ENCODE measurements around the gene ARHGEF4. TPM values are rescaled to one million over a fixed set of nuclear protein-coding genes. Genes with fewer than 3 reads are reported as not detected.

Gene ARHGEF4
- total and polyA plus RNA-seq, 10 of the 15 experiments (the other 5 are each of a cell fraction or from before 2014, with no cell fraction given), result 0.02 to 0.24 (median 0.16) TPM; not detected in 6

- no peak for TF ChIP-seq MTA3 (IDR thresholded peaks at IDR 0.05; ENCODE audit: borderline replicate concordance, low read length)
- TF ChIP-seq TCF3 (IDR thresholded peaks at IDR 0.05; ENCODE audit: borderline replicate concordance, insufficient read depth, low read depth, low read length), result no peak
- no peak for TF ChIP-seq NFYA (IDR thresholded peaks at IDR 0.05; ENCODE audit: borderline replicate concordance, low read depth, low read length)
- TF ChIP-seq SMARCA5 (IDR thresholded peaks at IDR 0.05), result no peak
- TF ChIP-seq MEF2A (IDR thresholded peaks at IDR 0.05; ENCODE audit: insufficient read depth, low read depth, low read length), result no peak
These were observed 47.3 kb downstream of the ARHGEF4 start (continued) for GRCh38 chr2:130884013-130884412.

- H3K36me3 ChIP-seq (ENCODE audit: control insufficient read depth in 2 of 2, insufficient read depth in 2 of 2, low read length in 1 of 2), result no peaks in the 10 kb centered on the region
- H3K27me3 ChIP-seq (replicated peaks in 1 of 2; ENCODE audit: control insufficient read depth in 2 of 2, insufficient read depth in 2 of 2, low read length in 1 of 2), result no peaks in the 10 kb centered on the region; a peak in 1 of 4 replicates
- BruUV-seq (replicated peaks), result no TSS peak
- no peak overlapping the region for H3K9ac ChIP-seq (ENCODE audit: control insufficient read depth, insufficient read depth, low read length)
- H3K4me1 ChIP-seq (ENCODE audit: control insufficient read depth, insufficient read depth, low read length), result no peaks in the 10 kb centered on the region
- no peak for FAIRE-seq
- ChIA-PET RAD21 (ENCODE audit: unreplicated experiment) (interaction anchor here (0.5 to 1.3 kb wide), 4 partner anchors 11 to 249 kb away, joined by 3 to 4 read pairs (median 4); no protein-coding TSS in a partner anchor), CTCF (interaction anchor here (1.4 to 3.0 kb wide), 2 partner anchors 10 to 87 kb away, joined by 4 to 22 read pairs; no protein-coding TSS in a partner anchor), POLR2A (no interaction called here), SMC1A (ENCODE audit: uncharacterized antibody, unreplicated experiment) (no interaction called here)
- 51% methylated on average over 7 of the region's 7 CpGs for WGBS (ENCODE audit: insufficient coverage, insufficient replicate concordance, low lambda C conversion rate, missing lambda C conversion rate)
- no peak for TF ChIP-seq CREB1 (IDR thresholded peaks at IDR 0.05; ENCODE audit: low read depth)
- TF ChIP-seq, protein P1, sequence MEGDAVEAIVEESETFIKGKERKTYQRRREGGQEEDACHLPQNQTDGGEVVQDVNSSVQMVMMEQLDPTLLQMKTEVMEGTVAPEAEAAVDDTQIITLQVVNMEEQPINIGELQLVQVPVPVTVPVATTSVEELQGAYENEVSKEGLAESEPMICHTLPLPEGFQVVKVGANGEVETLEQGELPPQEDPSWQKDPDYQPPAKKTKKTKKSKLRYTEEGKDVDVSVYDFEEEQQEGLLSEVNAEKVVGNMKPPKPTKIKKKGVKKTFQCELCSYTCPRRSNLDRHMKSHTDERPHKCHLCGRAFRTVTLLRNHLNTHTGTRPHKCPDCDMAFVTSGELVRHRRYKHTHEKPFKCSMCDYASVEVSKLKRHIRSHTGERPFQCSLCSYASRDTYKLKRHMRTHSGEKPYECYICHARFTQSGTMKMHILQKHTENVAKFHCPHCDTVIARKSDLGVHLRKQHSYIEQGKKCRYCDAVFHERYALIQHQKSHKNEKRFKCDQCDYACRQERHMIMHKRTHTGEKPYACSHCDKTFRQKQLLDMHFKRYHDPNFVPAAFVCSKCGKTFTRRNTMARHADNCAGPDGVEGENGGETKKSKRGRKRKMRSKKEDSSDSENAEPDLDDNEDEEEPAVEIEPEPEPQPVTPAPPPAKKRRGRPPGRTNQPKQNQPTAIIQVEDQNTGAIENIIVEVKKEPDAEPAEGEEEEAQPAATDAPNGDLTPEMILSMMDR (IDR thresholded peaks at IDR 0.05 in 2 of 3, conservative IDR thresholded peaks at IDR 0.05 in 1 of 3; ENCODE audit: control insufficient read depth in 2 of 3, extremely low read depth in 1 of 3, insufficient read depth in 1 of 3, low read depth in 3 of 3, low read length in 3 of 3), result 0 out of 6 replicates have a peak, but pooled peaks of 1 of the 3 experiments have one; percentile 1
- in situ Hi-C loops (cut with MboI), result no loop called here
- no peak overlapping the region for H3K27ac ChIP-seq (ENCODE audit: control insufficient read depth, insufficient read depth)
- ATAC-seq, result no peak
- no peak overlapping the region for H3K4me3 ChIP-seq
- H3K4me2 ChIP-seq (ENCODE audit: control insufficient read depth, insufficient read depth), result no peak overlapping the region
- H4K20me1 ChIP-seq (ENCODE audit: control insufficient read depth, insufficient read depth), result no peaks in the 10 kb centered on the region
- no peaks in the 10 kb centered on the region for H3K79me2 ChIP-seq (ENCODE audit: control insufficient read depth, insufficient read depth, low read length)
- no peaks in the 10 kb centered on the region for H3K9me3 ChIP-seq (replicated peaks; ENCODE audit: control insufficient read depth, insufficient read depth, low read length)
- intact Hi-C loops (cut with micrococcal nuclease; ENCODE audit: unreplicated experiment), result no loop called here
- DNase-seq (ENCODE audit: low read depth, low spot score), result no peak
- H2AFZ ChIP-seq (ENCODE audit: control insufficient read depth, low read depth, low read length), result no peak overlapping the region
These were observed 47.8 kb downstream of the ARHGEF4 start for GRCh38 chr2:130884503-130884902.
